HepG2 (cell line): ENCODE data around the gene ITIH1. TPM values are rescaled to one million over a fixed set of nuclear protein-coding genes. Genes with fewer than 3 reads are reported as not detected.

Source experiments
- ATAC-seq: fragments of 200-7000 bp; cut with Tn5 transposase; 3 replicates; pipeline ENCODE4 v1.9.1; 2020; ENCODE audit warnings: mild to moderate bottlenecking, moderate library complexity
- BruUV-seq: library from RNA; stranded (reverse); fragments of 400-500 nt; replicated peaks from 2 replicates; lab custom pipeline; 2021; lab: Mats Ljungman, UMichigan
- CTCF ChIA-PET: fragments of 300-600 bp; formaldehyde crosslinking; extraction: SDS; loops from one replicate; lab custom pipeline; 2021; ENCODE audit warnings: low total read pairs, inconsistent platforms, low intra/inter-chr PET ratio; lab: Yijun Ruan, JAX
- POLR2A ChIA-PET: fragments of 350-600 bp; sonication (Branson Sonifier 250); formaldehyde crosslinking; loops from one replicate; lab custom pipeline; 2020; ENCODE audit warnings: antibody characterized with exemption, inconsistent platforms; lab: Yijun Ruan, JAX
- DNase-seq: peaks from one replicate; pipeline ENCODE4 v3.0.0-alpha.2; 2015; ENCODE audit warnings: low spot score
- FAIRE-seq: peaks from 3 replicates; lab custom pipeline; 2011; peaks lifted over from hg19 to GRCh38; lab: Jason Lieb, UNC
- H2AFZ ChIP-seq: one replicate; pipeline ENCODE4 v1.6.1; 2011; ENCODE audit warnings: low read length, inconsistent platforms
- H3K27ac ChIP-seq: fragments of 300-600 bp; 3 replicates; pipeline ENCODE4 v1.8.0; 2011; ENCODE audit warnings: mixed run types, mild to moderate bottlenecking, mixed read lengths, low read length, inconsistent platforms; ENCODE audit not compliant: insufficient read depth; ENCODE audit errors: extremely low read length
- H3K27me3 ChIP-seq, 2 experiments: fragments of 200-600 bp in 1 of 2; 2 replicates in 1 of 2; 3 replicates in 1 of 2; pipeline versions ENCODE4 v1.6.0 to v1.8.0; 2011; ENCODE audit warnings: low read length in 2 of 2, mild to moderate bottlenecking in 2 of 2, moderate library complexity in 2 of 2, inconsistent platforms in 1 of 2; ENCODE audit not compliant: insufficient read depth in 2 of 2, control insufficient read depth in 1 of 2
- H3K36me3 ChIP-seq, 2 experiments: fragments of 200-600 bp in 1 of 2; replicated peaks in 1 of 2; 2 replicates in 1 of 2; 3 replicates in 1 of 2; pipeline versions ENCODE4 v1.5.1 to v1.8.0; 2011; ENCODE audit warnings: low read length in 2 of 2, inconsistent platforms in 1 of 2; ENCODE audit not compliant: insufficient read depth in 2 of 2, control insufficient read depth in 1 of 2
- H3K4me1 ChIP-seq: 2 replicates; pipeline ENCODE4 v1.5.1; 2012; ENCODE audit warnings: low read length, inconsistent platforms; ENCODE audit not compliant: insufficient read depth
- H3K4me2 ChIP-seq: 2 replicates; pipeline ENCODE4 v1.6.0; 2011; ENCODE audit warnings: low read depth, low read length, inconsistent platforms
- H3K4me3 ChIP-seq, 3 experiments: fragments of 200-600 bp in 1 of 3; sonication (generic), shearing (Covaris generic) in 1 of 3; replicated peaks in 1 of 3; 2 replicates each; pipeline ENCODE4 v1.5.1; 2011 to 2016; ENCODE audit warnings: low read length in 3 of 3, inconsistent platforms in 2 of 3, low read depth in 2 of 3, mild to moderate bottlenecking in 2 of 3, control low read depth in 1 of 3, mixed read lengths in 1 of 3; ENCODE audit not compliant: insufficient read depth in 1 of 3
- H3K79me2 ChIP-seq: one replicate; pipeline ENCODE4 v1.6.1; 2011; ENCODE audit warnings: low read length, inconsistent platforms; ENCODE audit not compliant: insufficient read depth
- H3K9ac ChIP-seq: 2 replicates; pipeline ENCODE4 v1.6.0; 2011; ENCODE audit warnings: mild to moderate bottlenecking, low read depth, low read length, inconsistent platforms; ENCODE audit not compliant: insufficient read depth
- H3K9me3 ChIP-seq: 2 replicates; pipeline ENCODE4 v1.5.1; 2012; ENCODE audit warnings: mild to moderate bottlenecking, low read length
- H4K20me1 ChIP-seq: 2 replicates; pipeline ENCODE4 v1.6.0; 2011; ENCODE audit warnings: inconsistent platforms, mild to moderate bottlenecking, low read length, moderate library complexity; ENCODE audit not compliant: insufficient read depth
- ETV6 ChIP-seq: sonication (generic); formaldehyde crosslinking; conservative IDR thresholded peaks from 2 replicates; pipeline ENCODE4 v1.4.0; 2020; ENCODE audit warnings: missing genetic modification reagents
- IKZF4 ChIP-seq: sonication (generic); formaldehyde crosslinking; IDR thresholded peaks from 2 replicates; pipeline ENCODE4 v1.5.1; 2020; ENCODE audit warnings: borderline replicate concordance, mild to moderate bottlenecking, low read depth, missing genetic modification reagents; ENCODE audit errors: not compliant biosample characterization
- ZEB1 ChIP-seq: IDR thresholded peaks from 2 replicates; pipeline ENCODE4 v1.6.1; 2012; ENCODE audit warnings: mild to moderate bottlenecking, low read depth, inconsistent platforms; ENCODE audit not compliant: insufficient replicate concordance
- WGBS: methylation state at CpG from one replicate; pipeline ENCODE4 v1.1.6; 2017; ENCODE audit warnings: low lambda C conversion rate; 5-methylcytosine and 5-hydroxymethylcytosine counted together
- in situ Hi-C: cut with HindIII; loops from 2 replicates; pipeline ENCODE4 v1.10.0; 2017; ENCODE audit warnings: low pct_unique_long_range_greater_than_20kb; ENCODE audit not compliant: extremely low pct_ligation_motif_present
- intact Hi-C: fragments of 100-400 bp; cut with micrococcal nuclease; formaldehyde crosslinking; loops from one replicate; pipeline ENCODE4 v1.10.0; 2022; ENCODE audit not compliant: unreplicated experiment
- polyA plus RNA-seq, 8 experiments: library from polyadenylated mRNA; depleted of rRNA in 3 of 8; stranded (reverse) in 7 of 8; unstranded in 1 of 8; fragments of >200 nt; fragmentation: Illumina TruSeq in 4 of 8; extraction: Trizol in 4 of 8; gene quantifications; 2 replicates each; pipeline versions ENCODE4 v1.2.1 to v1.2.3, GENCODE V29; 2011 to 2016; ENCODE audit warnings: low read depth in 4 of 8, missing spikeins in 1 of 8, mixed read lengths in 1 of 8; ENCODE audit not compliant: insufficient read depth in 1 of 8
- total RNA-seq, 5 experiments: library from RNA; depleted of rRNA; stranded (reverse); fragments of >200 nt; fragmentation: Illumina TruSeq; extraction: Trizol; gene quantifications; 2 replicates each; pipeline ENCODE4 v1.2.3, GENCODE V29; 2016; ENCODE audit warnings: low read depth in 1 of 5
- TF ChIP-seq, protein P1 (sequence below): sonication (generic); formaldehyde crosslinking; IDR thresholded peaks from 2 replicates; pipeline ENCODE4 v1.4.0; 2020; ENCODE audit warnings: mild to moderate bottlenecking, missing genetic modification reagents

The ITIH1 gene
- total and polyA plus RNA-seq, 2 of the 13 experiments (the other 11 are each of a cell fraction or from before 2014, with no cell fraction given): 12.3 to 19.6 TPM

GRCh38 chr3:52743152-52743551 is 34.2 kb upstream of the ITIH1 start (continued):
- TF ChIP-seq IKZF4 (CRISPR knock-in tag): no peak

GRCh38 chr3:52743721-52744120 is 33.7 kb upstream of the ITIH1 start:
- no peaks in the 10 kb centered on the region for H4K20me1 ChIP-seq
- POLR2A ChIA-PET: interaction anchor here (0.8 to 2.0 kb wide), 4 partner anchors 38 to 55 kb away, joined by 3 to 6 read pairs (median 4); partner anchors contain the start of genes GLT8D1 and ITIH3
- H3K36me3 ChIP-seq: peaks cover 13 to 53% of the 10 kb centered on the region in 2 experiments
- BruUV-seq: no TSS peak
- H3K4me1 ChIP-seq: peaks cover 30% of the 10 kb centered on the region
- ATAC-seq (peak; percentile 62), FAIRE-seq (no peak), DNase-seq (no peak)
- in situ Hi-C loops: no loop called here
- no peak overlapping the region for H3K9ac ChIP-seq
- no peaks in the 10 kb centered on the region for H3K27me3 ChIP-seq
- no peaks in the 10 kb centered on the region for H3K79me2 ChIP-seq
- intact Hi-C loops: loop anchor here (2.0 to 10.0 kb wide), 2 partner anchors 77 to 331 kb away; no protein-coding TSS in a partner anchor
- no peak overlapping the region for H2AFZ ChIP-seq
- H3K4me2 ChIP-seq: no peak overlapping the region
- 57% methylated on average over 2 of the region's 2 CpGs for WGBS
- TF ChIP-seq, protein P1, sequence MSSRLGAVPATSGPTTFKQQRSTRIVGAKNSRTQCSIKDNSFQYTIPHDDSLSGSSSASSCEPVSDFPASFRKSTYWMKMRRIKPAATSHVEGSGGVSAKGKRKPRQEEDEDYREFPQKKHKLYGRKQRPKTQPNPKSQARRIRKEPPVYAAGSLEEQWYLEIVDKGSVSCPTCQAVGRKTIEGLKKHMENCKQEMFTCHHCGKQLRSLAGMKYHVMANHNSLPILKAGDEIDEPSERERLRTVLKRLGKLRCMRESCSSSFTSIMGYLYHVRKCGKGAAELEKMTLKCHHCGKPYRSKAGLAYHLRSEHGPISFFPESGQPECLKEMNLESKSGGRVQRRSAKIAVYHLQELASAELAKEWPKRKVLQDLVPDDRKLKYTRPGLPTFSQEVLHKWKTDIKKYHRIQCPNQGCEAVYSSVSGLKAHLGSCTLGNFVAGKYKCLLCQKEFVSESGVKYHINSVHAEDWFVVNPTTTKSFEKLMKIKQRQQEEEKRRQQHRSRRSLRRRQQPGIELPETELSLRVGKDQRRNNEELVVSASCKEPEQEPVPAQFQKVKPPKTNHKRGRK (CRISPR knock-in tag): no peak
- no peak for TF ChIP-seq ETV6
- no peak for TF ChIP-seq ZEB1
- peak overlapping the region; percentile 41 for H3K27ac ChIP-seq
- no peaks in the 10 kb centered on the region for H3K9me3 ChIP-seq
- H3K4me3 ChIP-seq: no peak overlapping the region
- CTCF ChIA-PET: interaction anchor here (1.1 to 2.7 kb wide), 2 partner anchors 49 to 55 kb away, joined by 3 to 29 read pairs; no protein-coding TSS in a partner anchor
